T-helper 17 cell (primary cell): ENCODE data around the gene LHX2. TPM values are rescaled to one million over a fixed set of nuclear protein-coding genes. Genes with fewer than 3 reads are reported as not detected.

Source experiments
- ATAC-seq: fragments of 150-1000 bp; cut with Tn5 transposase; 2 replicates; pipeline ENCODE4 v1.10.0; 2021; ENCODE audit warnings: mild to moderate bottlenecking, moderate library complexity
- DNase-seq, 3 donors: peaks; one replicate each; pipeline versions ENCODE4 v3.0.0 to v3.0.0-alpha.2; 2020 to 2021
- H3K9me3 ChIP-seq: one replicate; pipeline ENCODE4 v1.7.0; 2013; ENCODE audit warnings: low read length, mild to moderate bottlenecking; ENCODE audit not compliant: control insufficient read depth, poor library complexity, severe bottlenecking
- H3K27ac Mint-ChIP-seq: one replicate; pipeline ENCODE4 v1.8.0; 2022; ENCODE audit warnings: mild to moderate bottlenecking, moderate library complexity, mixed read lengths
- H3K27me3 Mint-ChIP-seq: one replicate; pipeline ENCODE4 v1.8.0; 2022; ENCODE audit warnings: mixed read lengths
- H3K36me3 Mint-ChIP-seq: one replicate; pipeline ENCODE4 v1.8.0; 2022; ENCODE audit warnings: low read depth, mixed read lengths
- H3K4me1 Mint-ChIP-seq: one replicate; pipeline ENCODE4 v1.8.0; 2022; ENCODE audit warnings: mild to moderate bottlenecking, mixed read lengths
- H3K4me3 Mint-ChIP-seq: one replicate; pipeline ENCODE4 v1.8.0; 2022; ENCODE audit warnings: mild to moderate bottlenecking, moderate library complexity, mixed read lengths
- total RNA-seq, 4 donors: library from RNA in 2 of 4; stranded (reverse) in 2 of 4; gene quantifications; one replicate each; pipeline ENCODE4 v1.2.3 and lab custom pipeline; 2022 to 2026

LHX2 gene
- total RNA-seq, 2 donors from 2014 or later = not detected

GRCh38 chr9:124019771-124020519, 8.4 kb downstream of the LHX2 start:
- ATAC-seq (no peak), DNase-seq (no peak)
- H3K27me3 Mint-ChIP-seq = peaks cover 82% of the 10 kb centered on the region
- H3K27ac Mint-ChIP-seq = no peak overlapping the region
- peaks cover 25% of the 10 kb centered on the region for H3K4me1 Mint-ChIP-seq
- no peak overlapping the region for H3K4me3 Mint-ChIP-seq
- H3K36me3 Mint-ChIP-seq = peaks cover 17% of the 10 kb centered on the region
- H3K9me3 ChIP-seq = no peaks in the 10 kb centered on the region

DNA sequence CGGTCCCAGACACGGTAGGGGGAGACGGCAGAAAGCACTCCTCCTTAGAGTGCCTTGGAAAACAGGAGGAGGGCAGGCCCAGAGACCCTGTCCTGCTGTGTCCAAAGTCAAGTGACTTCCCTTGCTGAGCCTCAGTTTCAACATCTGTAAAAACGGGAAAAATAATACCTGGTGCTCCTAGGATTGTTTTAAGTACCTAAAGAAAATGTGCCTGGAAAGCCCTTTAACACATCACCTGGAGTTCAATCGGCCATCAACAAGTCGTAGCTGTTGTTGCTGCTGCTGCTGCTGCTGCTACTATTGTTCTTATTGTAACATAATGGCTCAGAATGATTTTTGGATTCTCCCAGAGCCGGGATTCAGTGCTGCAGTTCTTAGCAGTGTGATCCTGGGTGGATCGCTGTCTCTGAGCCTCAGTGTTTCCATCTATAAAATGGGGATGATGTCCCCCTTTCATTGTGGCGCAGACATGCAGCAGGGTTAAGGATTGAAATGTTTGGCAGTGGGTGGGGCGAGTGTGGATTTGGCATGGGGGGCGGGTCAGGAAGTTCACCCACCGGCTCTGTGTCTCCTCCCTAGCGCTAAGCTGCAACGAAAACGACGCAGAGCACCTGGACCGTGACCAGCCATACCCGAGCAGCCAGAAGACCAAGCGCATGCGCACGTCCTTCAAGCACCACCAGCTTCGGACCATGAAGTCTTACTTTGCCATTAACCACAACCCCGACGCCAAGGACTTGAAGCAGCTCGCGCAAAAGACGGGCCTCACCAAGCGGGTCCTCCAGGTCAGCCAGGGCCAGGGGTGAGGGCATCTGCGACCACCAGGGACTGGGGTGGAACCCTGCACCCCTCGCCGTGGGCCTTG, 9.2 kb downstream of the LHX2 start:
- ATAC-seq = no peak
- no peaks in the 10 kb centered on the region for H3K9me3 ChIP-seq

GRCh38 chr9:124021385-124021769, 9.8 kb downstream of the LHX2 start:
- peaks cover 87% of the 10 kb centered on the region for H3K27me3 Mint-ChIP-seq
- DNase-seq (no peak), ATAC-seq (no peak)
- H3K36me3 Mint-ChIP-seq = peaks cover 17% of the 10 kb centered on the region
- H3K4me1 Mint-ChIP-seq = peaks cover 19% of the 10 kb centered on the region
- H3K9me3 ChIP-seq = no peaks in the 10 kb centered on the region
- H3K27ac Mint-ChIP-seq = no peak overlapping the region
- no peak overlapping the region for H3K4me3 Mint-ChIP-seq

More for the DNA sequence above, 9.2 kb downstream of the LHX2 start:
- no peak for DNase-seq
- Mint-ChIP-seq H3K27ac (no peak overlapping the region), H3K4me3 (no peak overlapping the region), H3K27me3 (peaks cover 84% of the 10 kb centered on the region), H3K36me3 (peaks cover 17% of the 10 kb centered on the region), H3K4me1 (peaks cover 21% of the 10 kb centered on the region)

DNA sequence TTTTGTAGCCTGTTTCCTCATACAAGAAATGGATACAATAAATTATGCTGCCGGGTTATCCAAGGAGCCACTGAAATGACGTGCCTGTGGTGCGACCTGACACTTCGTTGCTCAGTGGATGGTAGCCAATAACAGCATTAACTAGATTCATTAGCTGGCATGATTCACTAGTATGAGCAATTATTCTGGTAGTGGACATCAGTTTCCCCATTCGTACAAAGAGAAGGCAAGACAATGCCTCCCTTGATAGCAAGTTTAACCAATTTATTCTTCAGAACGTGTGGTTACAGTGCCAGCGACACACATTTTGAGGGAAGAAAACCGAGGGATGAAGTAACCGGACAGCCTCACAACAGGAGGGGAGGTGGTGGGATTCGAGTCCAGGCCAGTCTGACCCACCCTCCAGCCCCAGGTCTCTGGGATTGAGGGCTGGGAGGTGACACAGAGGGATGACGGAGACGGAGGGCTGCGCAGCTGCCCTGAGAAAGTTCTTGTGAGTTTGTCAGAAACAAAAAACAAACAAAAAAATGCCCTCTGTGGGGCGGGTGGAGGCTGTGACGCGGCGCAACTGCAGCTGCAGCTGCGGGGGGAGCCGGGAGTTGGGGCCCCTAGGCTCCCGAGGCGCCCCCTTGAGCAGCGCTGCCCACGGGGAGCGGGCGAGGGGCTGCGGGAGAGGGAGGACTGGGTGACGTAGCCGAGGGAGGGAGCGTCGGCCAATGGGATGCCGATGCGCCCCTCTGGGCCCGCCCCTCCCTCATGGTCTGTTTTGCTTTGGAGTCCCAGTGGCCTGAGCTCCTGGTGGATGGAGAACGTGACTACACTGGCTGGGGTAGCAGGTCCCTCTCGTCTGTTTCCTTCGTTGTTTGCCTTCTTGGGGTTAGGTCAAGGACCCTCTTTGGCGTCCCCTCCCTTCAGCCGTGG, 10.9 kb downstream of the LHX2 start:
- Mint-ChIP-seq H3K27ac (no peak overlapping the region), H3K27me3 (peaks cover 80% of the 10 kb centered on the region), H3K36me3 (peaks cover 15% of the 10 kb centered on the region), H3K4me1 (peaks cover 12% of the 10 kb centered on the region), H3K4me3 (no peak overlapping the region)
- no peak for ATAC-seq
- no peak for DNase-seq
- H3K9me3 ChIP-seq = no peaks in the 10 kb centered on the region

DNA sequence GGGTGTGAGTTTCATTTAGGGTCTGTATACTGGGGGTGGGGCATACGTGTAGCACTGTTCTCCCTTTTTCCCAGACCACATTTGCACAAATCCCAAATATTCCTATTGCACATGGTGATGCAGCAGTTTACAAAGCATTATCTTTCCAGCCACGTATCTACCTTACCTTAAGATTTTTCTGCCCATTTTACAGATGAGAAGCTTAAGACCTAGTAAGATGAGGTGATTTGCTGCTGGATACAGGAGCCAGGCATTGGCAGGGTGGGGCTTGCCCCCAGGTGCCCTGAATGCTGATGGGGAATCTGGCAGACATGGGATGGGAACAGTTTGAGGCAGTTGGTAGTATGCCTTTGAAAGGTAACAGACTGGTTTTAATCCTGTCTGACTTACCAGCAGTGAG, 12.5 kb downstream of the LHX2 start:
- Mint-ChIP-seq H3K4me1 (peaks cover 6% of the 10 kb centered on the region), H3K4me3 (no peak overlapping the region), H3K27ac (no peak overlapping the region), H3K36me3 (peaks cover 11% of the 10 kb centered on the region), H3K27me3 (peaks cover 83% of the 10 kb centered on the region)
- ATAC-seq = no peak
- DNase-seq = no peak
- H3K9me3 ChIP-seq = no peaks in the 10 kb centered on the region

- H3K36me3 Mint-ChIP-seq = peaks cover 1% of the 10 kb centered on the region
- no peak overlapping the region for H3K4me3 Mint-ChIP-seq
- DNase-seq (no peak), ATAC-seq (no peak)
- H3K27ac Mint-ChIP-seq = no peak overlapping the region
- H3K27me3 Mint-ChIP-seq = peaks cover 79% of the 10 kb centered on the region
- no peaks in the 10 kb centered on the region for H3K9me3 ChIP-seq
- peaks cover 3% of the 10 kb centered on the region for H3K4me1 Mint-ChIP-seq
These were observed 18.0 kb downstream of the LHX2 start for GRCh38 chr9:124029617-124030016.

- Mint-ChIP-seq H3K4me3 (no peak overlapping the region), H3K27me3 (peaks cover 80% of the 10 kb centered on the region)
These were observed 19.4 kb downstream of the LHX2 start for GRCh38 chr9:124030969-124031451.

DNA sequence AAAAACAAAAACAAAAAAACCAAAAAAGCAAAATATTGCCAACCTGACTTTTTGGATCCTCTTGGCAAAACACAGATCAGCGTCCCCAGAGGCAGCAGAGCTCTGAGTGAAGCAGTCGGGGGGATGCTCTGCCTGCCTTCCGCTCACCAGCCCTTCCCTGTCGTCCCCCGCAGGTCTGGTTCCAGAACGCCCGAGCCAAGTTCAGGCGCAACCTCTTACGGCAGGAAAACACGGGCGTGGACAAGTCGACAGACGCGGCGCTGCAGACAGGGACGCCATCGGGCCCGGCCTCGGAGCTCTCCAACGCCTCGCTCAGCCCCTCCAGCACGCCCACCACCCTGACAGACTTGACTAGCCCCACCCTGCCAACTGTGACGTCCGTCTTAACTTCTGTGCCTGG, 20.7 kb downstream of the LHX2 start:
- Mint-ChIP-seq H3K27me3 (peaks cover 86% of the 10 kb centered on the region), H3K4me1 (peaks cover 3% of the 10 kb centered on the region), H3K27ac (no peak overlapping the region), H3K4me3 (no peak overlapping the region), H3K36me3 (peaks cover 10% of the 10 kb centered on the region)
- no peaks in the 10 kb centered on the region for H3K9me3 ChIP-seq
- DNase-seq (no peak), ATAC-seq (no peak)

More at GRCh38 chr9:124030969-124031451, 19.4 kb downstream of the LHX2 start:
- Mint-ChIP-seq H3K27ac (no peak overlapping the region), H3K36me3 (peaks cover 8% of the 10 kb centered on the region), H3K4me1 (peaks cover 3% of the 10 kb centered on the region)
- H3K9me3 ChIP-seq = no peaks in the 10 kb centered on the region
- no peak for DNase-seq
- no peak for ATAC-seq

DNA sequence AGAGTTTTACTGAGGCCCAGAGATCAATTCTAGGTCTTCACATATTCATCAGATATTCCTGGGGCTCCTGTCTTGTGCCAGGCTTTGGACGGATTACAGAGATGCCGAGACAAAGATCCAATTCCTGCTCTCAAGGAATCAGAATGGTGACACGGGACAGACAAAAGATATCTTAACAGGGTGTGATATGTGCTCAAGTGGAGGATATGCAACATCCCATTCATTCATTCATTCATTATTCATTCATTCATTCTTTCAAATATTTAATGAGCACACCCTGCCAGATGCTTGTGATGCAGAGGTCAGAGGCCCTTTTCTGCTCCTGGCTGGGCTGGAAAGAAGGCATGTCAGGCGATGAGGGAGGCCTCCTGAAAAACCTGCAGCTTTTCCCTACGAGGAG, 21.8 kb downstream of the LHX2 start:
- H3K36me3 Mint-ChIP-seq = peaks cover 10% of the 10 kb centered on the region
- DNase-seq = no peak
- H3K9me3 ChIP-seq = no peaks in the 10 kb centered on the region
- no peak for ATAC-seq
- peaks cover 3% of the 10 kb centered on the region for H3K4me1 Mint-ChIP-seq
- H3K27ac Mint-ChIP-seq = no peak overlapping the region
- H3K4me3 Mint-ChIP-seq = no peak overlapping the region
- peaks cover 91% of the 10 kb centered on the region for H3K27me3 Mint-ChIP-seq

GRCh38 chr9:124033967-124034366, 22.4 kb downstream of the LHX2 start:
- H3K27me3 Mint-ChIP-seq = peaks cover 91% of the 10 kb centered on the region
- peaks cover 10% of the 10 kb centered on the region for H3K36me3 Mint-ChIP-seq
- no peaks in the 10 kb centered on the region for H3K9me3 ChIP-seq
- no peak overlapping the region for H3K4me3 Mint-ChIP-seq
- ATAC-seq (no peak), DNase-seq (no peak)
- no peak overlapping the region for H3K27ac Mint-ChIP-seq
- H3K4me1 Mint-ChIP-seq = peaks cover 3% of the 10 kb centered on the region

DNA sequence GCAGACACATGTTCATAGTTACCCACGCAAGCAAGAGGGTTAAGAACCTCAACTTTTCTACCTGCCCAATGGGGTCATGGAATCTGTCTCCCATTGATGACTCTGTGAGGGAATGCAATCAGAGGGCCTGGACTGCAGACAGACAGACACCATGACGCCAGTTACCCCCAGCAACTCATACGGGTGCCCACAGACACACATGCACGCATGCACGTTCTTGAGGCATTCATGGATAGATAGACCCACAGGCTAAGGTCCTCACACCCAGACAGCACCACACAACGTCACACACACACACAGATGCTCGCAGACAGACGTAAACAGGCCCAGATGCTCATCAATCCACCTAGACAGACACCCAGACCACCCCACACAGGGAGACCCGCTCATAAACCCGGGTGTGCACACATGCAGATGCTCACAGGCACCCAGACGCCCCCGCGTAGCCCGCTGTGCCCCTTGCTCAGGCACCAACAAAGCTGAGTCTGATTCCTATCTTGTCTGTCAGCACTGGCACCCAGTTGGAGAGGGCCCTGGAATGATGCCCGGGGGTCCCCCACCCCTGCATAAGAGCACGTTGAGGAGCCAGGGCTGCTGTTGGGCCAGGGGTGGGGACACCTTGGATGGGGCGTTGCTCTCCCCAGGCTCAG, 23.6 kb downstream of the LHX2 start:
- Mint-ChIP-seq H3K4me3 (no peak overlapping the region), H3K27me3 (peaks cover 92% of the 10 kb centered on the region), H3K27ac (no peak overlapping the region), H3K36me3 (peaks cover 10% of the 10 kb centered on the region), H3K4me1 (peaks cover 3% of the 10 kb centered on the region)
- ATAC-seq = no peak
- DNase-seq = no peak
- no peaks in the 10 kb centered on the region for H3K9me3 ChIP-seq

DNA sequence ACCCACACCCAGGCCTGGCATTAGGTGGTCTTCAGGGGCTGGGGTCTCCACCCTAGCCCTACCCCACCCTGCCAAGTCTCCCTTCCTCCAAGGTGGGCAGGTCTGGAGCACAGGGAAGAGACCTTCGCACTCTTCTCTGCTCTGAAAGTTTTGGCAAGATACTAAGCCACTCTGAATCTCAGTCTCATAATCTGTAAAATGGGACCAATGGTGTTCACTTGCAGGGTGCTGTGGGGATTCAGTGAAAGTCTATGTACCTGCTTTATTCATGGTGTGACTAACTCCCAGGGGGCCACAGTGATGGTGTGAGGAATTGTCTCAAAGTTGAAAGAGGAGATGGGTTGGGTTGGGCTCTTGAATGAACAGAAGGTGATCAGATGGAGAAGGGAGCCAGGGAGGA, 25.0 kb downstream of the LHX2 start:
- no peak overlapping the region for H3K4me3 Mint-ChIP-seq
- H3K4me1 Mint-ChIP-seq = peaks cover 9% of the 10 kb centered on the region
- no peak for ATAC-seq

More for the DNA sequence above, 25.0 kb downstream of the LHX2 start:
- DNase-seq = no peak
- H3K9me3 ChIP-seq = no peaks in the 10 kb centered on the region
- peaks cover 90% of the 10 kb centered on the region for H3K27me3 Mint-ChIP-seq
- peaks cover 10% of the 10 kb centered on the region for H3K36me3 Mint-ChIP-seq
- no peak overlapping the region for H3K27ac Mint-ChIP-seq
